ENCODE data around the gene CARNS1.
A peak's percentile ranks its signal among the peaks of the same experiment; 100 is the strongest.
"Not testable (repeated sequence)": the region's sequence is repeated elsewhere in the genome, so short reads cannot be mapped to it uniquely, and the experiment has no call there.

Gene CARNS1

GRCh38 chr11:67410984-67411784, 4.3 kb upstream of the CARNS1 start:
- no peak for DNase-seq

GRCh38 chr11:67411785-67412152, 3.7 kb upstream of the CARNS1 start:
- DNase-seq, result no peak

GRCh38 chr11:67412495-67413179, 2.8 kb upstream of the CARNS1 start:
- DNase-seq, result no peak

- peak; percentile 92 for DNase-seq
These were observed 2.1 kb upstream of the CARNS1 start for GRCh38 chr11:67413266-67413849.

- DNase-seq, result peak; percentile 87
These were observed 1.2 kb downstream of the CARNS1 start for GRCh38 chr11:67416416-67417335.

- DNase-seq, result no peak
These were observed 1.9 kb downstream of the CARNS1 start for GRCh38 chr11:67417425-67417824.

- DNase-seq, result peak; percentile 76
These were observed 3.2 kb downstream of the CARNS1 start for GRCh38 chr11:67418476-67419281.

- no peak for DNase-seq
These were observed 4.0 kb downstream of the CARNS1 start for GRCh38 chr11:67419325-67420049.

GRCh38 chr11:67420147-67420645, 4.7 kb downstream of the CARNS1 start:
- DNase-seq, result no peak

GRCh38 chr11:67420646-67421429, 5.4 kb downstream of the CARNS1 start:
- DNase-seq, result peak; percentile 97

- DNase-seq, result no peak
These were observed 6.1 kb downstream of the CARNS1 start for GRCh38 chr11:67421430-67422031.

- no peak for DNase-seq
These were observed 7.4 kb downstream of the CARNS1 start for GRCh38 chr11:67422891-67423290.

- DNase-seq, result no peak
These were observed 8.0 kb downstream of the CARNS1 start for GRCh38 chr11:67423466-67423865.

- DNase-seq, result no peak
These were observed 8.6 kb downstream of the CARNS1 start for GRCh38 chr11:67423891-67424613.

GRCh38 chr11:67427364-67427859, 11.9 kb downstream of the CARNS1 start:
- not testable (repeated sequence) for DNase-seq

GRCh38 chr11:67428052-67429001, 12.8 kb downstream of the CARNS1 start, which contains the start of gene RPS6KB2:
TSS of gene RPS6KB2 (plus strand) at chr11:67428494. CDS start at chr11:67428546, 52 bp downstream.
- peak; percentile 98 for DNase-seq

- peak; percentile 29 for DNase-seq
These were observed 13.7 kb downstream of the CARNS1 start for GRCh38 chr11:67429038-67429668.
